IMR-90 (cell line): ENCODE results near the gene DENND1A. TPM values are rescaled to one million over a fixed set of nuclear protein-coding genes. Genes with fewer than 3 reads are reported as not detected.

Experiments
- ATAC-seq: fragments of 200-7000 bp; cut with Tn5 transposase; 2 replicates; pipeline ENCODE4 v1.9.1; 2020; ENCODE audit warnings: low read depth, mild to moderate bottlenecking, moderate library complexity
- BruUV-seq: library from RNA; stranded (reverse); fragments of 400-500 nt; replicated peaks from 2 replicates; lab custom pipeline; 2021; lab: Mats Ljungman, UMichigan
- CTCF ChIA-PET: fragments of 300-600 bp; formaldehyde crosslinking; extraction: SDS; loops from one replicate; lab custom pipeline; 2021; ENCODE audit warnings: antibody characterized with exemption; lab: Yijun Ruan, JAX
- POLR2A ChIA-PET: fragments of 300-600 bp; sonication (Branson Sonifier 250); formaldehyde crosslinking; loops from one replicate; lab custom pipeline; 2022; ENCODE audit warnings: antibody characterized with exemption; ENCODE audit not compliant: unreplicated experiment; lab: Charles Lee
- DNase-seq: peaks from one replicate; pipeline ENCODE4 v3.0.0; 2013
- H2AFZ ChIP-seq: replicated peaks from 2 replicates; pipeline ENCODE3; 2013; ENCODE audit warnings: low read length, mild to moderate bottlenecking; ENCODE audit not compliant: poor library complexity
- H2AK5ac ChIP-seq: 2 replicates; pipeline ENCODE4 v1.6.1; 2013; ENCODE audit warnings: low read depth, low read length, inconsistent platforms
- H2AK9ac ChIP-seq: replicated peaks from 2 replicates; pipeline ENCODE3; 2013; ENCODE audit warnings: mild to moderate bottlenecking, low read depth, low read length, moderate library complexity; ENCODE audit not compliant: poor library complexity
- H2BK120ac ChIP-seq: 2 replicates; pipeline ENCODE4 v1.6.1; 2013; ENCODE audit warnings: low read depth, low read length, inconsistent platforms
- H2BK15ac ChIP-seq: 3 replicates; pipeline ENCODE4 v1.6.1; 2013; ENCODE audit warnings: low read depth, low read length, inconsistent platforms
- H2BK20ac ChIP-seq: 2 replicates; pipeline ENCODE4 v1.6.1; 2013; ENCODE audit warnings: low read depth, mild to moderate bottlenecking, inconsistent platforms, low read length, moderate library complexity
- H2BK5ac ChIP-seq: 2 replicates; pipeline ENCODE4 v1.6.1; 2013; ENCODE audit warnings: mild to moderate bottlenecking, low read depth, low read length, inconsistent platforms; ENCODE audit not compliant: poor library complexity, severe bottlenecking
- H3K14ac ChIP-seq: replicated peaks from 2 replicates; pipeline ENCODE4 v1.6.1; 2013; ENCODE audit warnings: low read depth, low read length, inconsistent platforms
- H3K18ac ChIP-seq: 2 replicates; pipeline ENCODE4 v1.6.1; 2013; ENCODE audit warnings: low read depth, low read length, control low read depth
- H3K23ac ChIP-seq: 2 replicates; pipeline ENCODE4 v1.6.1; 2013; ENCODE audit warnings: low read depth, low read length, inconsistent platforms
- H3K27ac ChIP-seq: 2 replicates; pipeline ENCODE4 v1.5.1; 2013; ENCODE audit warnings: mild to moderate bottlenecking, control low read depth, low read length; ENCODE audit not compliant: insufficient read depth
- H3K27me3 ChIP-seq: 2 replicates; pipeline ENCODE4 v1.6.1; 2013; ENCODE audit warnings: low read length; ENCODE audit not compliant: control insufficient read depth, insufficient read depth
- H3K36me3 ChIP-seq: 2 replicates; pipeline ENCODE4 v1.6.1; 2013; ENCODE audit warnings: low read length, mixed read lengths; ENCODE audit not compliant: control insufficient read depth, insufficient read depth
- H3K4ac ChIP-seq: 2 replicates; pipeline ENCODE4 v1.6.1; 2013; ENCODE audit warnings: low read depth, low read length, inconsistent platforms
- H3K4me1 ChIP-seq: 2 replicates; pipeline ENCODE4 v1.6.1; 2013; ENCODE audit warnings: low read length, mixed read lengths; ENCODE audit not compliant: control insufficient read depth, insufficient read depth
- H3K4me2 ChIP-seq: 2 replicates; pipeline ENCODE4 v1.6.1; 2013; ENCODE audit warnings: low read depth, mild to moderate bottlenecking, control low read depth, low read length, moderate library complexity
- H3K4me3 ChIP-seq: 2 replicates; pipeline ENCODE4 v1.5.1; 2013; ENCODE audit warnings: low read depth, mild to moderate bottlenecking, control low read depth, low read length, moderate library complexity; ENCODE audit not compliant: insufficient read depth
- H3K56ac ChIP-seq: 2 replicates; pipeline ENCODE4 v1.6.1; 2013; ENCODE audit warnings: low read length, inconsistent platforms; ENCODE audit not compliant: insufficient read depth; ENCODE audit errors: extremely low read depth
- H3K79me1 ChIP-seq, 2 experiments: 2 replicates each; pipeline ENCODE4 v1.6.1; 2013; ENCODE audit warnings: low read length in 2 of 2, inconsistent platforms in 1 of 2, low read depth in 1 of 2
- H3K9ac ChIP-seq: 2 replicates; pipeline ENCODE4 v1.6.1; 2013; ENCODE audit warnings: low read depth, low read length, control low read depth
- H3K9me1 ChIP-seq: 2 replicates; pipeline ENCODE4 v1.6.1; 2013; ENCODE audit warnings: low read length, inconsistent platforms; ENCODE audit not compliant: insufficient read depth
- H3K9me3 ChIP-seq: 2 replicates; pipeline ENCODE4 v1.6.1; 2013; ENCODE audit warnings: low read length; ENCODE audit not compliant: control insufficient read depth, insufficient read depth
- H4K20me1 ChIP-seq: 2 replicates; pipeline ENCODE4 v1.6.1; 2013; ENCODE audit warnings: low read length, inconsistent platforms; ENCODE audit not compliant: insufficient read depth
- H4K5ac ChIP-seq: 2 replicates; pipeline ENCODE4 v1.6.1; 2013; ENCODE audit warnings: mild to moderate bottlenecking, low read depth, low read length, control low read depth
- H4K8ac ChIP-seq, 2 experiments: 2 replicates each; pipeline ENCODE4 v1.6.1; 2013; ENCODE audit warnings: low read depth in 2 of 2, low read length in 2 of 2, control low read depth in 1 of 2, inconsistent platforms in 1 of 2
- H4K91ac ChIP-seq: 2 replicates; pipeline ENCODE4 v1.6.1; 2013; ENCODE audit warnings: low read depth, low read length, inconsistent platforms; ENCODE audit not compliant: insufficient read depth
- BHLHE40 ChIP-seq: fragments of 150-350 bp; IDR thresholded peaks from 2 replicates; pipeline ENCODE4 v1.6.1; 2016; ENCODE audit warnings: mild to moderate bottlenecking, low read depth, low read length
- WGBS, 2 experiments: methylation state at CpG; one replicate each; pipeline versions ENCODE4 v1.1.5 to v1.1.7; 2013; ENCODE audit warnings: missing lambda C conversion rate in 2 of 2; ENCODE audit not compliant: insufficient read length in 1 of 2; ENCODE audit errors: extremely low coverage in 2 of 2; 5-methylcytosine and 5-hydroxymethylcytosine counted together
- dilution Hi-C: fragments of 300-500 bp; cut with HindIII; formaldehyde crosslinking; loops from one replicate; pipeline ENCODE4 v1.14.3; 2018; ENCODE audit warnings: low sequenced_read_pairs; ENCODE audit not compliant: unreplicated experiment
- in situ Hi-C: fragments of 300-500 bp; cut with MboI; formaldehyde crosslinking; loops from 3 replicates; pipeline ENCODE4 v1.14.3; 2019; ENCODE audit warnings: low sequenced_read_pairs, inconsistent platforms, mixed read lengths
- intact Hi-C: fragments of 100-400 bp; cut with micrococcal nuclease; formaldehyde crosslinking; loops from 2 replicates; pipeline ENCODE4 v1.10.0; 2022
- polyA plus RNA-seq, 3 experiments: library from polyadenylated mRNA; depleted of rRNA; stranded (reverse); fragments of >200 nt; gene quantifications; 2 replicates each; pipeline ENCODE4 v1.2.3, GENCODE V29; 2012; ENCODE audit warnings: low replicate concordance in 1 of 3
- total RNA-seq: library from RNA; depleted of rRNA; stranded (reverse); fragments of >200 nt; gene quantifications from 2 replicates; pipeline ENCODE4 v1.2.3, GENCODE V29; 2012

Gene DENND1A
- total and polyA plus RNA-seq, 2 of the 4 experiments (the other 2 are of a cell fraction) = 21.4 to 27.6 TPM

- H2BK120ac ChIP-seq = no peak overlapping the region
- CTCF ChIA-PET = no interaction called here
- no peaks in the 10 kb centered on the region for H3K36me3 ChIP-seq
- no peak overlapping the region for H3K14ac ChIP-seq
- H2BK15ac ChIP-seq = no peak overlapping the region
- intact Hi-C loops = no loop called here
- H3K56ac ChIP-seq = no peak overlapping the region
- no peak overlapping the region for H2AK9ac ChIP-seq
- no TSS peak for BruUV-seq
- DNase-seq = no peak
- no peaks in the 10 kb centered on the region for H4K20me1 ChIP-seq
- H4K8ac ChIP-seq = no peak overlapping the region
- H2BK20ac ChIP-seq = no peak overlapping the region
- H3K4me1 ChIP-seq = no peaks in the 10 kb centered on the region
- H3K23ac ChIP-seq = no peak overlapping the region
- dilution Hi-C loops = no loop called here
- no peak overlapping the region for H2BK5ac ChIP-seq
- TF ChIP-seq BHLHE40 = no peak
- ATAC-seq = no peak
- no peak overlapping the region for H3K27ac ChIP-seq
- no peaks in the 10 kb centered on the region for H3K9me1 ChIP-seq
- H3K4ac ChIP-seq = no peak overlapping the region
- POLR2A ChIA-PET = no interaction called here
- H3K4me2 ChIP-seq = no peak overlapping the region
- no peak overlapping the region for H3K9ac ChIP-seq
- H3K4me3 ChIP-seq = no peak overlapping the region
- H4K5ac ChIP-seq = no peak overlapping the region
- no peaks in the 10 kb centered on the region for H3K9me3 ChIP-seq
- H4K91ac ChIP-seq = no peak overlapping the region
- no peaks in the 10 kb centered on the region; a peak in 1 of 4 replicates for H3K79me1 ChIP-seq
- no peak overlapping the region for H2AK5ac ChIP-seq
- in situ Hi-C loops = no loop called here
- no CpG with 5 or more reads among the region's 1 CpG for WGBS, 2 experiments
- no peak overlapping the region for H3K18ac ChIP-seq
- H2AFZ ChIP-seq = no peak overlapping the region
- no peaks in the 10 kb centered on the region for H3K27me3 ChIP-seq
These were observed 157.0 kb downstream of the DENND1A start for GRCh38 chr9:123772967-123773366.
